Upper lobe of left lung (tissue), 4 donors: ENCODE measurements around the gene SEC16B.

Source experiments
- EP300 ChIP-seq, 4 donors: sonication (generic); formaldehyde crosslinking; IDR thresholded peaks; one replicate each; pipeline ENCODE4 v1.5.1; 2017; ENCODE audit warnings: antibody characterized with exemption in 4 of 4, control low read depth in 2 of 4
- POLR2A ChIP-seq, 4 donors: fragments of 450-650 bp; IDR thresholded peaks; one replicate each; pipeline ENCODE4 v1.5.1; 2016 to 2017; ENCODE audit warnings: antibody characterized with exemption in 4 of 4, mild to moderate bottlenecking in 2 of 4
- POLR2AphosphoS5 ChIP-seq, 2 donors: sonication (generic); formaldehyde crosslinking; IDR thresholded peaks; one replicate each; pipeline ENCODE4 v1.5.1; 2017; ENCODE audit warnings: antibody characterized with exemption in 2 of 2
- TF ChIP-seq, protein P1 (sequence below), 6 experiments: fragments of 450-650 bp in 4 of 6; fragments of 200-600 bp in 2 of 6; sonication (generic) in 2 of 6; IDR thresholded peaks; one replicate each; pipeline ENCODE4 v1.5.1; 2016 to 2019; ENCODE audit warnings: antibody characterized with exemption in 6 of 6

DNA sequence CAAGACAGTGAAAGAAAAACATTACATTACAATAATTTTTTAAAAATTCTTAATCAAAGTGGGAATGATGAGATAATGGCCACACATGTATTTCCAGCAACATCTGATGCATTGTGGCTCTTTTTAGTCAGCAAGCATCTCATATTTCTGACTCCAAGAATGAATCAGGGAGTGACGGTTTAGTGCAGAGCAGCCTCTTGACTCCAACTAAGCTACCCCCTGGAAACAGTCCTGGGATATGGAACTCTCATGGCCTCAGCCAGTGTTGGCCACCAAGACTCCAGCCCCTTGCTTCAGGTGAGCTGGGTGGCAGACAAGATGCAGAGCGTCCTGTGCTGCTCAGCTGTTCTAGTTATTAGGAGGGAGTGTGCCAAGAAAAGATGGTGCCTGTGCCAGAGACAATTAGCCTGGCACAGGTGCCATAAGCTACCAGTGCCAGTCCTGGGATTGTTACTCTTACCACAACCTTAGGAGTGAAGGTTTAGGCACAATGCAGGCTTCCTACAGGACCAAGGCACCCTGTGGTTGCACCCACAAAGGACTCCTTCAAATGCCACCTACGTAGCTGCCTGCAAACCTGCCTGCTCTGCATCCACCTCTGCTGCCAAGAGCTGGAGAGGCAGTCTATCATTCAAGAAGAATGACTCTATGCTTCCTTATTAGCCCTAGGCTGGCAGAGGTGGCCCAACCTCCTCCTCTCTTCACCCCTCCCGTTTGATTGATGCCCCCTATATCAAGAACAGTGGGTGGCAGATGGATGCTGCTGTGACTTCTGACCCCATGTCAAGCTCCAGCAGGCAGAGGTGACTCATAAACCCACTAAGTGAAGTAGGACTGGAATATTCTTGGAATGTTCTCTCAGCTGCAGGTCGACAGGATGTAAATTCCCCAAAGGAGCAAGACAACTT, 6.0 kb upstream of the SEC16B start:
- TF ChIP-seq, protein P1, sequence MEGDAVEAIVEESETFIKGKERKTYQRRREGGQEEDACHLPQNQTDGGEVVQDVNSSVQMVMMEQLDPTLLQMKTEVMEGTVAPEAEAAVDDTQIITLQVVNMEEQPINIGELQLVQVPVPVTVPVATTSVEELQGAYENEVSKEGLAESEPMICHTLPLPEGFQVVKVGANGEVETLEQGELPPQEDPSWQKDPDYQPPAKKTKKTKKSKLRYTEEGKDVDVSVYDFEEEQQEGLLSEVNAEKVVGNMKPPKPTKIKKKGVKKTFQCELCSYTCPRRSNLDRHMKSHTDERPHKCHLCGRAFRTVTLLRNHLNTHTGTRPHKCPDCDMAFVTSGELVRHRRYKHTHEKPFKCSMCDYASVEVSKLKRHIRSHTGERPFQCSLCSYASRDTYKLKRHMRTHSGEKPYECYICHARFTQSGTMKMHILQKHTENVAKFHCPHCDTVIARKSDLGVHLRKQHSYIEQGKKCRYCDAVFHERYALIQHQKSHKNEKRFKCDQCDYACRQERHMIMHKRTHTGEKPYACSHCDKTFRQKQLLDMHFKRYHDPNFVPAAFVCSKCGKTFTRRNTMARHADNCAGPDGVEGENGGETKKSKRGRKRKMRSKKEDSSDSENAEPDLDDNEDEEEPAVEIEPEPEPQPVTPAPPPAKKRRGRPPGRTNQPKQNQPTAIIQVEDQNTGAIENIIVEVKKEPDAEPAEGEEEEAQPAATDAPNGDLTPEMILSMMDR (IDR thresholded peaks at IDR 0.05): no peak
- TF ChIP-seq EP300 (IDR thresholded peaks at IDR 0.05) (no peak), POLR2AphosphoS5 (IDR thresholded peaks at IDR 0.05) (no peak), POLR2A (IDR thresholded peaks at IDR 0.05) (no peak)
